GM23248 (cell line): ENCODE measurements around the gene RBMS1. TPM values are rescaled to one million over a fixed set of nuclear protein-coding genes. Genes with fewer than 3 reads are reported as not detected.
"Not testable (repeated sequence)": the region's sequence is repeated elsewhere in the genome, so short reads cannot be mapped to it uniquely, and the experiment has no call there.

Experiments used
- DNase-seq: peaks from one replicate; pipeline ENCODE4 v3.0.0-alpha.2; 2015
- H2AFZ ChIP-seq: fragments of 200-600 bp; sonication (generic); 2 replicates; pipeline ENCODE4 v1.6.1; 2016; ENCODE audit warnings: antibody characterized with exemption
- H3F3A ChIP-seq: fragments of 200-600 bp; sonication (generic); 2 replicates; pipeline ENCODE4 v1.6.1; 2016; ENCODE audit warnings: mild to moderate bottlenecking, antibody characterized with exemption, mixed run types; ENCODE audit not compliant: insufficient read depth
- H3K27ac ChIP-seq: fragments of 200-600 bp; sonication (generic); 2 replicates; pipeline ENCODE4 v1.5.1; 2016; ENCODE audit warnings: mild to moderate bottlenecking
- H3K27me3 ChIP-seq: fragments of 200-600 bp; sonication (generic); replicated peaks from 2 replicates; pipeline ENCODE4 v1.6.1; 2016; ENCODE audit warnings: mild to moderate bottlenecking; ENCODE audit not compliant: insufficient read depth
- H3K36me3 ChIP-seq: fragments of 200-600 bp; sonication (generic); 2 replicates; pipeline ENCODE4 v1.6.1; 2016; ENCODE audit warnings: low read depth, mild to moderate bottlenecking
- H3K4me1 ChIP-seq: fragments of 200-600 bp; sonication (generic); 2 replicates; pipeline ENCODE4 v1.6.1; 2016; ENCODE audit warnings: mild to moderate bottlenecking; ENCODE audit not compliant: insufficient read depth
- H3K4me2 ChIP-seq: fragments of 200-600 bp; sonication (generic); one replicate; pipeline ENCODE4 v1.6.1; 2016; ENCODE audit warnings: mild to moderate bottlenecking; ENCODE audit not compliant: unreplicated experiment
- H3K4me3 ChIP-seq: fragments of 200-600 bp; sonication (generic); 2 replicates; pipeline ENCODE4 v1.5.1; 2016; ENCODE audit warnings: mild to moderate bottlenecking
- H3K79me2 ChIP-seq: fragments of 200-600 bp; sonication (generic); 2 replicates; pipeline ENCODE4 v1.6.1; 2016; ENCODE audit warnings: mild to moderate bottlenecking; ENCODE audit not compliant: insufficient read depth
- H3K9ac ChIP-seq: fragments of 200-600 bp; sonication (generic); 2 replicates; pipeline ENCODE4 v1.6.1; 2016; ENCODE audit warnings: mild to moderate bottlenecking
- H3K9me2 ChIP-seq: fragments of 200-600 bp; sonication (generic); 2 replicates; pipeline ENCODE4 v1.6.1; 2016; ENCODE audit warnings: mixed run types, mild to moderate bottlenecking, moderate library complexity; ENCODE audit not compliant: insufficient read depth
- H3K9me3 ChIP-seq: fragments of 200-600 bp; sonication (generic); one replicate; pipeline ENCODE4 v1.6.1; 2017; ENCODE audit warnings: low read depth
- H4K20me1 ChIP-seq: fragments of 200-600 bp; sonication (generic); 2 replicates; pipeline ENCODE4 v1.6.0; 2016; ENCODE audit not compliant: insufficient read depth
- EZH2 ChIP-seq: fragments of 200-600 bp; sonication (generic); IDR thresholded peaks from 2 replicates; pipeline ENCODE4 v1.6.1; 2018; ENCODE audit warnings: antibody characterized with exemption, mild to moderate bottlenecking; ENCODE audit not compliant: insufficient read depth, poor library complexity, severe bottlenecking
- EZH2phosphoT487 ChIP-seq: fragments of 200-600 bp; sonication (generic); IDR thresholded peaks from 2 replicates; pipeline ENCODE4 v1.6.1; 2018; ENCODE audit warnings: antibody characterized with exemption, moderate library complexity, mild to moderate bottlenecking, low read depth; ENCODE audit not compliant: insufficient read depth
- WGBS, 2 experiments: methylation state at CpG; one replicate each; pipeline ENCODE4 v1.1.6; 2015 to 2017; ENCODE audit warnings: low lambda C conversion rate in 2 of 2, low coverage in 1 of 2; ENCODE audit errors: missing lambda C conversion rate in 2 of 2; 5-methylcytosine and 5-hydroxymethylcytosine counted together
- in situ Hi-C: fragments of 300-500 bp; cut with MboI; formaldehyde crosslinking; loops from 2 replicates; pipeline ENCODE4 v1.15.0; 2020
- polyA plus RNA-seq: library from polyadenylated mRNA; unstranded; fragments of >200 nt; fragmentation: Nextera tagmentation; extraction: Ambion mirVana; gene quantifications from 2 replicates; pipeline ENCODE4 v1.2.1, GENCODE V29; 2016
- total RNA-seq: library from RNA; depleted of rRNA; stranded (reverse); fragments of >200 nt; shearing (Covaris generic); gene quantifications from 2 replicates; pipeline ENCODE4 v1.2.3, GENCODE V29; 2014

The RBMS1 gene
- total and polyA plus RNA-seq, 2 experiments from 2014 or later, result 72.3 to 91.7 TPM

- peaks cover 28% of the 10 kb centered on the region for H3F3A ChIP-seq
- peak overlapping the region; percentile 93 for H3K4me2 ChIP-seq
- in situ Hi-C loops, result loop anchor here (5.0 kb wide), 1 partner anchor 475 kb away; no protein-coding TSS in a partner anchor
- DNase-seq, result peak; percentile 85
- 0 out of 2 replicates have a peak, but pooled peaks cover 4% of the 10 kb centered on the region for H4K20me1 ChIP-seq
- H3K27me3 ChIP-seq, result no peaks in the 10 kb centered on the region
- peaks cover 69% of the 10 kb centered on the region for H3K79me2 ChIP-seq
- H2AFZ ChIP-seq, result peak overlapping the region; percentile 71
- no peaks in the 10 kb centered on the region for H3K36me3 ChIP-seq
- H3K9me3 ChIP-seq, result no peaks in the 10 kb centered on the region
- WGBS, 2 experiments, result 1 to 2% methylated on average over 39 to 53 of the region's 66 CpGs
- H3K27ac ChIP-seq, result peak overlapping the region; percentile 96
- H3K4me3 ChIP-seq, result peak overlapping the region; percentile 98
- H3K4me1 ChIP-seq, result peaks cover 32% of the 10 kb centered on the region
- TF ChIP-seq EZH2 (no peak), EZH2phosphoT487 (no peak)
- H3K9me2 ChIP-seq, result no peaks in the 10 kb centered on the region
- peak overlapping the region; percentile 98 for H3K9ac ChIP-seq
Observed at GRCh38 chr2:160492401-160493226, 993 bp downstream of the RBMS1 start.

GRCh38 chr2:160491911-160492371, 1.7 kb downstream of the RBMS1 start:
- Histone ChIP-seq H3K9me3 (no peaks in the 10 kb centered on the region), H3K4me3 (peak overlapping the region; percentile 98), H3K36me3 (no peaks in the 10 kb centered on the region), H3K9me2 (no peaks in the 10 kb centered on the region), H3K27me3 (no peaks in the 10 kb centered on the region), H3K79me2 (peaks cover 76% of the 10 kb centered on the region), H3F3A (peaks cover 28% of the 10 kb centered on the region), H3K4me2 (peak overlapping the region; percentile 93), H3K4me1 (peaks cover 32% of the 10 kb centered on the region), H3K9ac (peak overlapping the region; percentile 98), H4K20me1 (0 out of 2 replicates have a peak, but pooled peaks cover 4% of the 10 kb centered on the region), H2AFZ (peak overlapping the region; percentile 71), H3K27ac (peak overlapping the region; percentile 96)
- 0 to 3% methylated on average over 10 of the region's 10 CpGs for WGBS, 2 experiments
- TF ChIP-seq EZH2, result no peak
- in situ Hi-C loops, result loop anchor here (5.0 kb wide), 1 partner anchor 475 kb away; no protein-coding TSS in a partner anchor
- DNase-seq, result peak; percentile 89

GRCh38 chr2:160490733-160491685, 2.6 kb downstream of the RBMS1 start:
- peaks cover 85% of the 10 kb centered on the region for H3K79me2 ChIP-seq
- peak overlapping the region; percentile 98 for H3K4me3 ChIP-seq
- in situ Hi-C loops, result loop anchor here (5.0 kb wide), 1 partner anchor 476 kb away; no protein-coding TSS in a partner anchor
- H3K27ac ChIP-seq, result peak overlapping the region; percentile 96
- 5 to 6% methylated on average over 8 of the region's 8 CpGs for WGBS, 2 experiments
- H4K20me1 ChIP-seq, result 0 out of 2 replicates have a peak, but pooled peaks cover 4% of the 10 kb centered on the region
- TF ChIP-seq EZH2phosphoT487 (no peak), EZH2 (no peak)
- peaks cover 35% of the 10 kb centered on the region for H3F3A ChIP-seq
- peak overlapping the region; percentile 16; the same call in 1 of the 2 replicates for H2AFZ ChIP-seq
- DNase-seq, result peak; percentile 30
- H3K9me3 ChIP-seq, result no peaks in the 10 kb centered on the region
- peak overlapping the region; percentile 98 for H3K9ac ChIP-seq
- H3K4me1 ChIP-seq, result peaks cover 34% of the 10 kb centered on the region
- no peaks in the 10 kb centered on the region for H3K27me3 ChIP-seq
- no peaks in the 10 kb centered on the region for H3K36me3 ChIP-seq
- peak overlapping the region; percentile 93 for H3K4me2 ChIP-seq
- H3K9me2 ChIP-seq, result no peaks in the 10 kb centered on the region

- Histone ChIP-seq H3K4me2 (peak overlapping the region; percentile 93), H3K27ac (peak overlapping the region; percentile 96; the same call in 1 of the 2 replicates), H3K4me3 (peak overlapping the region; percentile 98; the same call in 1 of the 2 replicates), H3K79me2 (peaks cover 99% of the 10 kb centered on the region), H3F3A (peaks cover 43% of the 10 kb centered on the region), H3K9ac (no peak overlapping the region), H3K9me3 (no peaks in the 10 kb centered on the region), H3K9me2 (no peaks in the 10 kb centered on the region), H2AFZ (no peak overlapping the region), H3K27me3 (no peaks in the 10 kb centered on the region), H4K20me1 (0 out of 2 replicates have a peak, but pooled peaks cover 4% of the 10 kb centered on the region), H3K36me3 (no peaks in the 10 kb centered on the region), H3K4me1 (peaks cover 32% of the 10 kb centered on the region)
- in situ Hi-C loops, result no loop called here
- DNase-seq, result peak; percentile 52
- TF ChIP-seq EZH2phosphoT487 (no peak), EZH2 (no peak)
- WGBS, 2 experiments, result 25 to 53% methylated on average over 1 of the region's 1 CpG
Observed at GRCh38 chr2:160489111-160489510, 4.5 kb downstream of the RBMS1 start.

- DNase-seq, H3K27ac ChIP-seq, H3K36me3 ChIP-seq, H3K4me3 ChIP-seq, H3K9me3 ChIP-seq, H3K27me3 ChIP-seq, H3K4me2 ChIP-seq, in situ Hi-C loops, H2AFZ ChIP-seq, H4K20me1 ChIP-seq, H3K9me2 ChIP-seq, H3K9ac ChIP-seq: not testable (repeated sequence)
- peaks cover 100% of the 10 kb centered on the region for H3K79me2 ChIP-seq
- 84 to 86% methylated on average over 11 to 12 of the region's 12 CpGs for WGBS, 2 experiments
- peaks cover 32% of the 10 kb centered on the region for H3K4me1 ChIP-seq
- peaks cover 43% of the 10 kb centered on the region for H3F3A ChIP-seq
Observed at GRCh38 chr2:160488289-160488688, 5.3 kb downstream of the RBMS1 start.
